IgD-negative memory B cell (primary cell): ENCODE results near the gene PFN1. TPM values are rescaled to one million over a fixed set of nuclear protein-coding genes. Genes with fewer than 3 reads are reported as not detected.
A peak's percentile ranks its signal among the peaks of the same experiment; 100 is the strongest.

ENCODE experiments used
- H3K27ac Mint-ChIP-seq, 3 donors: one replicate each; pipeline ENCODE4 v1.8.0; 2020 to 2022; ENCODE audit warnings: mild to moderate bottlenecking in 3 of 3, mixed read lengths in 3 of 3, moderate library complexity in 1 of 3
- H3K27me3 Mint-ChIP-seq: one replicate; pipeline ENCODE4 v1.8.0; 2021; ENCODE audit warnings: mixed read lengths
- H3K36me3 Mint-ChIP-seq: one replicate; pipeline ENCODE4 v1.8.0; 2020; ENCODE audit warnings: mild to moderate bottlenecking, mixed read lengths
- H3K4me1 Mint-ChIP-seq, 3 donors: one replicate each; pipeline ENCODE4 v1.8.0; 2020 to 2022; ENCODE audit warnings: mixed read lengths in 3 of 3, mild to moderate bottlenecking in 1 of 3
- H3K4me3 Mint-ChIP-seq, 4 donors: one replicate each; pipeline ENCODE4 v1.8.0; 2020 to 2022; ENCODE audit warnings: mild to moderate bottlenecking in 4 of 4, mixed read lengths in 4 of 4, moderate library complexity in 3 of 4
- H3K9me3 Mint-ChIP-seq, 3 donors: one replicate each; pipeline ENCODE4 v1.8.0; 2020 to 2021; ENCODE audit warnings: mixed read lengths in 3 of 3, mild to moderate bottlenecking in 1 of 3
- polyA plus RNA-seq: library from polyadenylated mRNA; unstranded; fragments of 300-500 nt; fragmentation: Illumina TruSeq; gene quantifications from one replicate; pipeline ENCODE4 v1.2.3, GENCODE V29; 2021

Gene PFN1
- polyA plus RNA-seq, 1 donor from 2014 or later, result 1,903 TPM

DNA sequence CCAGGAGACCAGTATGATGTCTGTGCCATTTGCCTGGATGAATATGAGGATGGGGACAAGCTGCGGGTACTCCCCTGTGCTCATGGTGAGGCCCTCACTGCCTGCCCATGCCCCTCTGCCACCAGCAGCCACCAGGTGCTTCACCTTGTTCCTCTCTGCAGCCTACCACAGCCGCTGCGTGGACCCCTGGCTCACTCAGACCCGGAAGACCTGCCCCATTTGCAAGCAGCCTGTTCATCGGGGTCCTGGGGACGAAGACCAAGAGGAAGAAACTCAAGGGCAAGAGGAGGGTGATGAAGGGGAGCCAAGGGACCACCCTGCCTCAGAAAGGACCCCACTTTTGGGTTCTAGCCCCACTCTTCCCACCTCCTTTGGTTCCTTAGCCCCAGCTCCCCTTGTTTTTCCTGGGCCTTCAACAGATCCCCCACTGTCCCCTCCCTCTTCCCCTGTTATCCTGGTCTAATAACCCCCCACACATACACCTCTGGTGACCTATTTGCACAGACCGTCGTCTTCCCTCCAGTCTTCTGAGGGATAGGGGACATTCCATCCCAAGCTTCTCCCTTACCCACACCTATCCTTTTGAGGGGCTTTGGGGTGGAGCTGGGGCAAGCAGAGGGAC lies 3.7 kb downstream of the PFN1 start:
- Mint-ChIP-seq H3K9me3 (no peaks in the 10 kb centered on the region), H3K4me3 (peak overlapping the region; percentile 79 to 97 (median 94)), H3K36me3 (peaks cover 5% of the 10 kb centered on the region), H3K4me1 (peaks cover 41 to 54% (median 42%) of the 10 kb centered on the region in 3 donors), H3K27me3 (no peaks in the 10 kb centered on the region), H3K27ac (peak overlapping the region; percentile 16 to 97 (median 90))

DNA sequence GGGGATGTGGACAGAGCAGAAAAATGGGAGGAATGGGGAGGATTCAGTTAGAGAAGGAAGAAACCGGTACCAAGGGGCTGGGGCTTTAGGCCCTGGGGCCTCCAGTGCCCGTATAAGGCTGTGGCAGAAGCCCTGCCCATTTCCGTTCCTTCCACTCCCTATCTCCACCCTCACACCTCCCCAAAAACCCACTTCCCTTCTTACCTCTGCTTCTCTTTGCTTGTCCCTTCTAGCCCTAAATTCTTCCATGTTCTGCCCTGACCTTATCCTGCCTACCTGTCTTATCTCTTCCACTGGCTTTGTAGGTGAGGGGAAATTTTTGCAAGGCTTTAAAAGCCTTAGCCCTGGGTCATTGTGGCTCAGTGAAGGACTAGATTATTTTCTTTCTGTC lies 4.2 kb downstream of the PFN1 start:
- Mint-ChIP-seq H3K27ac (peak overlapping the region; percentile 16 to 97 (median 90)), H3K4me1 (peaks cover 42 to 56% (median 42%) of the 10 kb centered on the region in 3 donors), H3K27me3 (no peaks in the 10 kb centered on the region), H3K36me3 (peaks cover 5% of the 10 kb centered on the region), H3K9me3 (no peaks in the 10 kb centered on the region), H3K4me3 (peak overlapping the region; percentile 79 to 94 (median 92))

DNA sequence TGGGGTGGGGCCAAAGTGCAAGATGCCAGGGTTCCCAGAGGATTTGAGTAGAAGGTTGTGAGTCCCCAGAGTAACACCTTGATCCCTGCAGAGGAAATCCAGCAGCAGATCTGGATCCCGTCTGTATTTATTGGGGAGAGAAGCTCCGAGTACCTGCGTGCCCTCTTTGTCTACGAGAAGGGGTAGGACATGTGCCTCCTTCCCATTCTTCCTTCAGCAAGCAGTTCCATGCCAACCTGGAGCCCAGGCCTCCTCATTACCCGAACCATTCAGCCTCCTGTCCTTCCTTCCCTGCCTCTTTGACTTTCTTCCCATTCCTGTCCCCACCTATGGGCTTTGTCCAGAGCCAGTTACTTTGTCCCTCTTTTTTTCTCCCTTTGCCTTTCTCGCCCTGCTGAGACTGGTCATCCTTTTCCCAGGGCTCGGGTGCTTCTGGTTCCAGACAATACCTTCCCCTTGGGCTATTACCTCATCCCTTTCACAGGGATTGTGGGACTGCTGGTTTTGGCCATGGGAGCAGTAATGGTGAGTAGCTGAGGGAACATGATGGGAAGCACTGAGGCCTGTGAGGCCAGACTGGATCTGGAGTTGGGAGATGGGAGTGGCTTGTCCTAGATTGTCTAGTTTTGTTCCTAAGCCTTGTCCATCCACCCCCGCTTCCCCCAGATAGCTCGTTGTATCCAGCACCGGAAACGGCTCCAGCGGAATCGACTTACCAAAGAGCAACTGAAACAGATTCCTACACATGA lies 5.4 kb downstream of the PFN1 start:
- no peaks in the 10 kb centered on the region for H3K27me3 Mint-ChIP-seq
- peaks cover 42 to 65% (median 45%) of the 10 kb centered on the region in 3 donors for H3K4me1 Mint-ChIP-seq
- no peaks in the 10 kb centered on the region for H3K9me3 Mint-ChIP-seq
- H3K36me3 Mint-ChIP-seq, result peaks cover 6% of the 10 kb centered on the region
- peak overlapping the region; percentile 44 to 97 (median 93) for H3K4me3 Mint-ChIP-seq
- H3K27ac Mint-ChIP-seq, result peak overlapping the region in 1 of 3 donors; percentile 55

DNA sequence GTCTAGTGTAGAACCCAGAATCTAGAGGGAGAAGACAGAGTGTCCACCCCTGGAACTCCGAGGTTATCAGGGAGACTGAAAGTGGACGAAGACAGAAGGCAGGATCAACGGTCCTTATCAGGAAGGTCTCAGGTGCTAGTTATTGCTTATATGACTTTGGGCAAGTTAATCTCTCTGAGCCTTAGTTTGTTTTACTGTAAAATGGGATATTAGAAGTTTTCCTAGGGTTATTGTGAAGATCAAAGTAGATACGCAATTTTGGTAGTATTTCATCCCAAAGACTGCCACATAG lies 7.1 kb downstream of the PFN1 start:
- Mint-ChIP-seq H3K4me1 (peaks cover 37 to 59% (median 43%) of the 10 kb centered on the region in 3 donors), H3K36me3 (peaks cover 5% of the 10 kb centered on the region), H3K27me3 (no peaks in the 10 kb centered on the region), H3K4me3 (peak overlapping the region; percentile 93 to 98 (median 96)), H3K27ac (peak overlapping the region; percentile 86 to 95 (median 91)), H3K9me3 (no peaks in the 10 kb centered on the region)

DNA sequence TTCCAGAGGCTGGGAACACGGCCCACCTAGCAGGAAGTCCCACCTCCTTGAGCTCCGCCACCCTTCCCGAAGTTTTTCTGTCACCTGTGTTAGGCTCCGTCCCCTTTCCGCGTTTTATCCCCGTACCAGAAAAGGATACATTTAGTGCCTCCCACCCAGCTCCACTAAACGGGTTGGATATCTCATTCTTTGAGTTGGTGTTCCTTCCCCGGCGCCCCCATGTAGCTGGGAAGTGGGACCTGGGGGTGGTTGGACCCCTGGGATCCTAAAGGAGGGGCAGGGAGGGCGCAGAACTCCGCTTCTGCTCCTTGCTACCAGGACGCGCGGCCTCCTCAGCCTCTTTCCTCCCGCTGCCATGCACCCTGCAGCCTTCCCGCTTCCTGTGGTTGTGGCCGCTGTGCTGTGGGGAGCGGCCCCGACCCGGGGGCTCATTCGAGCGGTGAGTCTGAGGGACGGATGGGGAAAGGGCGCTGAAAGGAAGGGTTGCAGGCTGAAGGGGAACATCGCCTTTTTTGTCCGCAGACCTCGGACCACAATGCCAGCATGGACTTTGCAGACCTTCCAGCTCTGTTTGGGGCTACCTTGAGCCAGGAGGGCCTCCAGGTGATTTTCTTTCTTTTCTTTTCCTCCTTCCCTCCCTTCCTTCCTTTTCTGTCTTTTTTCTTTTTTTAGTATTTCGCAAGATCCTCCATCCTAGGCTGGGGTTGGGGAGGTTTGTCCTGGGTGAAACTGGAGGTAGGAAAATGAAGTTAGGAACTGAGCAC lies 7.6 kb downstream of the PFN1 start:
- Mint-ChIP-seq H3K27me3 (no peaks in the 10 kb centered on the region), H3K36me3 (peaks cover 5% of the 10 kb centered on the region)

DNA sequence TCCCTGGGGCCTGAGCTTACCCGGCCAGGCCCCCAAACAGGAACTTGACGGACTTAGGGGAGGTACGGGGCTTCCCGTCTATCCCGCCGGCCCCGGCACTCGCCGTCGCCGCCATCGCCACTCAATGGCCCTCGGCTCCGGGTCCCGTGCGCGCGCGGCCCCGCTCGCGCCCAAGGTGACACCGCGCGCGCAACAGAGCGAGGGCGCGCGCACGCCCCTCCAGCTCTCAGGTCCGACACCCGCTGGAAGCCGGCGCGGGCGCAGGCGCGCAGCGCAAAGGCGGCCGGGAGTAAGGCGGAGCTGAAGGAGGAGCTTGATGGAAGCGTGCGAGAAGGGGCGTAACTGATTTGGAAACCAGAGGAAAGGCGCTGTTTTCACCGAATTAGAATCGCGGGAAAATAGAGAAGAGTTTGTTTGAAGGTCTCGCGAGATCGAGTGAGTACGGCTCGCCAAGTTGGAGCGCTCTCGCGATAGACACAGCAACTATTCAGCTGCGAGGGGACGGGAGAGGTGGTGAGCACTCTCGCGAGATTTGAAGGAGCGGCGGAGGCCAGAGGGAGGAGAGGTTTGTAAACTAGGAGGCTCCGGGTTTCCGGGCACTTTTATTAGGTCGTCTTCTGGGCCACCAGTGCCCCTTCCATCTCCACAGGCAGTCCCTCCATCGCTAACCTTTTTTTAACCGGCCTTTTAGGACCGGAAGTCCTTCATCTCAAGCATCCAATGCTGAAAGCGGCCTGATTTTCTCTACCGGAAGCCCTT lies 8.4 kb downstream of the PFN1 start, which contains the start of the genes RNF167 and SLC25A11:
TSS of gene RNF167 (plus strand) at position 473 of the 759 bp plus-strand sequence. CDS start 642 bp downstream, outside the sequence.
TSS of gene SLC25A11 (minus strand) at position 251 of the 759 bp plus-strand sequence. CDS start at position 115, 136 bp downstream.
- Mint-ChIP-seq H3K9me3 (no peaks in the 10 kb centered on the region), H3K4me1 (peaks cover 27 to 50% (median 34%) of the 10 kb centered on the region in 3 donors), H3K36me3 (peaks cover 5% of the 10 kb centered on the region), H3K27ac (peak within 1 kb of the TSS; percentile 86 to 98 (median 95)), H3K27me3 (no peaks in the 10 kb centered on the region), H3K4me3 (peak within 1 kb of the TSS; percentile 93 to 98 (median 96))

More for the DNA sequence above, 7.6 kb downstream of the PFN1 start:
- peaks cover 34 to 58% (median 40%) of the 10 kb centered on the region in 3 donors for H3K4me1 Mint-ChIP-seq
- no peaks in the 10 kb centered on the region for H3K9me3 Mint-ChIP-seq
- H3K4me3 Mint-ChIP-seq, result peak overlapping the region; percentile 93 to 98 (median 96)
- peak overlapping the region; percentile 86 to 98 (median 95) for H3K27ac Mint-ChIP-seq

GRCh38 chr17:4939546-4939795 lies 8.9 kb downstream of the PFN1 start:
- H3K4me3 Mint-ChIP-seq, result peak overlapping the region; percentile 93 to 98 (median 96)
- no peaks in the 10 kb centered on the region for H3K27me3 Mint-ChIP-seq
- peak overlapping the region in 2 of 3 donors; percentile 48 to 51 for H3K27ac Mint-ChIP-seq
- H3K4me1 Mint-ChIP-seq, result peaks cover 25 to 48% (median 31%) of the 10 kb centered on the region in 3 donors
- no peaks in the 10 kb centered on the region for H3K9me3 Mint-ChIP-seq
- peaks cover 5% of the 10 kb centered on the region for H3K36me3 Mint-ChIP-seq

GRCh38 chr17:4938688-4939545 lies 9.4 kb downstream of the PFN1 start:
- Mint-ChIP-seq H3K4me1 (peaks cover 25 to 49% (median 30%) of the 10 kb centered on the region in 3 donors), H3K9me3 (no peaks in the 10 kb centered on the region), H3K36me3 (peaks cover 5% of the 10 kb centered on the region), H3K4me3 (peak overlapping the region; percentile 93 to 98 (median 96)), H3K27me3 (peaks cover under 1% of the 10 kb centered on the region), H3K27ac (peak overlapping the region; percentile 48 to 87 (median 50))

- Mint-ChIP-seq H3K9me3 (no peaks in the 10 kb centered on the region), H3K27me3 (peaks cover 3% of the 10 kb centered on the region), H3K36me3 (peaks cover 5% of the 10 kb centered on the region), H3K4me3 (peak overlapping the region; percentile 93 to 98 (median 96)), H3K4me1 (peaks cover 25 to 51% (median 30%) of the 10 kb centered on the region in 3 donors), H3K27ac (peak overlapping the region in 1 of 3 donors; percentile 87)
These were observed 10.2 kb downstream of the PFN1 start for GRCh38 chr17:4938069-4938491.

DNA sequence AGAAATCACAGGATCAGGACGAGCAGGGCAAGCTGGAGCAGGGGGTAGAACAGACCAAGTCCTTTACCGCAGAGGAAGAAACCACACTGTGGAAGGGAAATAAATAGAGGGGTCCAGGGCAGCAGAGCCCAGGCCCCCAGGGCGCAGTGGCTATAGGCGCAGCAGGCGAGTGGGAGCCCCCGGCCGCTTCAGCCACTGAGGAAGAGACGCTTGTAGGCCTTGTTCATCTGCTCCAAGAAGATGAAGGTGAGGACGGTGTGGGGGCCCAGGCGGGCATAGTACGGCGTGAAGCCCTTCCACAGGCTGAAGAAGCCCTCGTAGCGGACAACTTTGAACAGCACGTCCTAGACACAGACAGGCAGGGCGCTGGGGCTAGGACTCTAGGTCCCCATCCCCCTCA lies 10.8 kb downstream of the PFN1 start:
- peak overlapping the region; percentile 27 to 98 (median 62) for H3K4me3 Mint-ChIP-seq
- H3K27me3 Mint-ChIP-seq, result peaks cover 8% of the 10 kb centered on the region
- peaks cover 25 to 46% (median 28%) of the 10 kb centered on the region in 3 donors for H3K4me1 Mint-ChIP-seq
- H3K36me3 Mint-ChIP-seq, result peaks cover 5% of the 10 kb centered on the region
- H3K9me3 Mint-ChIP-seq, result no peaks in the 10 kb centered on the region
- no peak overlapping the region for H3K27ac Mint-ChIP-seq

DNA sequence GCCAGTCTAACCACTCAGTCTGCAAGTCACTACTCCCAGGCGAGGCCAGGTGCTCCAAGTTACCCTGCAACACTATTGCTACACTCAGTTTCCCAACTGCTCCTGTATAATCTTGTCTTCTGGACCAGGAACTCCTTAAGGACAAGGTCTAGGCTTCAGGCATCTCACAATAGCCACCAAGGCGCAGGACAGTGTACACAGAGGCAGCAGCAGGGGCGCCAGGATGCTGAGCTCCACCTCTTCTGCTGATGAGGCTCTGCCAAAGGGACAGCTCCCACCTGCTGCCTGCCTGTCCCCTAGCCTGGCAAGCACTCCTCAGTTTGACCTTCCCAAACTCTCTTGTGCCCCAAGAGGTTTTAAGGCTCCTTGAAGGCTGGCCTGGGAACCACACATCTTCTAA lies 11.9 kb downstream of the PFN1 start:
- Mint-ChIP-seq H3K4me3 (no peak overlapping the region), H3K4me1 (peaks cover 19 to 38% (median 23%) of the 10 kb centered on the region in 3 donors), H3K27me3 (peaks cover 8% of the 10 kb centered on the region), H3K36me3 (peaks cover 3% of the 10 kb centered on the region), H3K27ac (peak overlapping the region in 2 of 3 donors; percentile 12 to 49), H3K9me3 (no peaks in the 10 kb centered on the region)

GRCh38 chr17:4935650-4936049 lies 12.7 kb downstream of the PFN1 start:
- Mint-ChIP-seq H3K4me3 (no peak overlapping the region), H3K27me3 (peaks cover 8% of the 10 kb centered on the region), H3K36me3 (peaks cover 6% of the 10 kb centered on the region), H3K27ac (no peak overlapping the region), H3K9me3 (no peaks in the 10 kb centered on the region), H3K4me1 (peaks cover 17 to 36% (median 23%) of the 10 kb centered on the region in 3 donors)

- Mint-ChIP-seq H3K27me3 (peaks cover 8% of the 10 kb centered on the region), H3K4me3 (peak overlapping the region in 1 of 4 donors; percentile 15), H3K27ac (peak overlapping the region in 1 of 3 donors; percentile 70), H3K4me1 (peaks cover 12 to 33% (median 21%) of the 10 kb centered on the region in 3 donors), H3K9me3 (no peaks in the 10 kb centered on the region), H3K36me3 (peaks cover 8% of the 10 kb centered on the region)
These were observed 14.0 kb downstream of the PFN1 start for GRCh38 chr17:4934173-4934979.
